Fibroblast of the aortic adventitia (primary cell): ENCODE results near the gene RELN. TPM values are rescaled to one million over a fixed set of nuclear protein-coding genes. Genes with fewer than 3 reads are reported as not detected.

Experiments
- DNase-seq: peaks from one replicate; pipeline ENCODE4 v3.0.0-alpha.2; 2010; ENCODE audit warnings: low read depth
- H3K4me3 ChIP-seq: 2 replicates; pipeline ENCODE4 v1.5.1; 2011; ENCODE audit warnings: low read depth, mild to moderate bottlenecking, control low read depth, low read length, moderate library complexity
- total RNA-seq: library from RNA; depleted of rRNA; stranded (reverse); fragments of >200 nt; gene quantifications from 2 replicates; pipeline ENCODE4 v1.2.3, GENCODE V29; 2012; ENCODE audit warnings: low replicate concordance
- TF ChIP-seq, protein P1 (sequence below): IDR thresholded peaks from 2 replicates; pipeline ENCODE4 v1.5.1; 2011; ENCODE audit warnings: mild to moderate bottlenecking, low read length, control low read depth, inconsistent platforms; ENCODE audit not compliant: insufficient read depth

Gene RELN
- total RNA-seq, 1 donor: 88.7 TPM

DNA sequence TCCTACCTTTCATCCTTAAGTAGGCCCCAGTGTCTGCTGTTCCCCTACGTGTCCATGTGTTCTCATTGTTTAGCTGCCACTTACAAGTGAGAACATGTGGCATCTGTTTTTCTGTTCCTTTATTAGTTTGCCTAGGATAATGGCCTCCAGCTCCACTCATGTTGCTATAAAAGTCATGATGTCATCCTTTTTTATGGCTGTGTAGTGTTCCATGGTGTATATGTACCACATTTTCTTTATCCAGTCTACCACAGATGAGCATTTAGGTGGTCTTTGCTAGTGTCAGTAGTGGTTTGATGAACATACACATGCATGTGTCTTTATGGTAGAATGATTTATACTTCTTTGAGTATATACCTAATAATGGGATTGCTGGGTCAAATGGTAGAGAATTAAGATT lies 397.3 kb downstream of the RELN start:
- DNase-seq: no peak
- TF ChIP-seq, protein P1, sequence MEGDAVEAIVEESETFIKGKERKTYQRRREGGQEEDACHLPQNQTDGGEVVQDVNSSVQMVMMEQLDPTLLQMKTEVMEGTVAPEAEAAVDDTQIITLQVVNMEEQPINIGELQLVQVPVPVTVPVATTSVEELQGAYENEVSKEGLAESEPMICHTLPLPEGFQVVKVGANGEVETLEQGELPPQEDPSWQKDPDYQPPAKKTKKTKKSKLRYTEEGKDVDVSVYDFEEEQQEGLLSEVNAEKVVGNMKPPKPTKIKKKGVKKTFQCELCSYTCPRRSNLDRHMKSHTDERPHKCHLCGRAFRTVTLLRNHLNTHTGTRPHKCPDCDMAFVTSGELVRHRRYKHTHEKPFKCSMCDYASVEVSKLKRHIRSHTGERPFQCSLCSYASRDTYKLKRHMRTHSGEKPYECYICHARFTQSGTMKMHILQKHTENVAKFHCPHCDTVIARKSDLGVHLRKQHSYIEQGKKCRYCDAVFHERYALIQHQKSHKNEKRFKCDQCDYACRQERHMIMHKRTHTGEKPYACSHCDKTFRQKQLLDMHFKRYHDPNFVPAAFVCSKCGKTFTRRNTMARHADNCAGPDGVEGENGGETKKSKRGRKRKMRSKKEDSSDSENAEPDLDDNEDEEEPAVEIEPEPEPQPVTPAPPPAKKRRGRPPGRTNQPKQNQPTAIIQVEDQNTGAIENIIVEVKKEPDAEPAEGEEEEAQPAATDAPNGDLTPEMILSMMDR: no peak
- no peak overlapping the region for H3K4me3 ChIP-seq

DNA sequence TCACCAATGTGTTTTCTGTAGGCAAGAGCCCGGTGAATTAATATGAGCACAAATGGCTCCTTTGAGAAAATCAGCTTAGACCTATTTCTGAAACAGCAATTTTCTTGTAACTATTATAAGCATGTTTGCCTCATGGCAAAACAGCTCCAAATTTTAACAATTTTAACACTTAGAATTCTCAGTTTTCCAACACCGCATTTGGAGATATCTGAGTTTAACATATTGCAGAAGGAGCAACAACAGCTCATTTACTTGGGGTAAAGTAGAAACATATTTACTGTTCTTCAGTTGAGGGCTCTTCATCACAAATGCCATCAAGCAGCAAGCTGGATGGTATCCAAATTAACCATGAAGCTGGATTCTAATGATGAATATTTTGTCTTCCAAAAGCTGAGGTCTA lies 409.4 kb downstream of the RELN start:
- TF ChIP-seq, protein P1: no peak
- no peak overlapping the region for H3K4me3 ChIP-seq
- no peak for DNase-seq

DNA sequence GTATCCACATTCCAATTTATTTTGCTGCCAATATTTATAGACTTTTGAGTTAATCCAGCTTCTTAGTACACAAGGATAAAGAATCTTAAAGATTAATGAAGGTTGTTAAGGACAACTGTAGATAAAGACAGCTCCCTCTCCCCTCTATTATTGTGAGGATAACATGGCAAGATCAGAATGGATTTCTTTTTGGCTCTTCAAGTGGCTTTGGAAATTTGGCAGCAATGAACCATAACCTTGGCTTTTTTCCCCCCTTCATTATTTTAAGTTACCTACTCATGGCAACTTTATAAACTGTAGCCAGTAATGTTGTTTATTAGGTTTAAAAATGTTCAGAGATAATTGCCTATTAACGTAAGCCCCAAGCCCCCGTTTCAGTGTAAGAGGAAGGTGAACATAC lies 412.4 kb downstream of the RELN start:
- H3K4me3 ChIP-seq: no peak overlapping the region
- TF ChIP-seq, protein P1: no peak
- peak; percentile 9 for DNase-seq

DNA sequence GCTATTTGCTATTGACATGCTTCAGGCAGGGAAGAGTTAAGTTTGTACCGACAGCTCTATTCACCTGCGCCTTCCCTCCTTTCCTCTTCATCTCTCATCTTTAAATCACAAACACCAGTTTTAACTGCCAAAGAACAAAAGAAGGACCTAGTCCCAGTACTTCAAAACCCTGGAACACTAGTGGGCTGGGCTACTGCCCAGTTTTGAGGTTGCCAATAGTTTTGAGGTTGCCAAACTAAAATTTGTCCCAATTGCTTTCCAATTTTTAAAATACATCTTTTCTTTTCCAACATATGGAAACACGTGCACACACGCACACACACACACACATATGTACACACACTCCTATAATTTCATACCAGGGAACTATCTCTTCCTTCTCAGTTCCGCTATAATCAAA lies 412.8 kb downstream of the RELN start:
- DNase-seq: peak; percentile 16
- TF ChIP-seq, protein P1: no peak
- H3K4me3 ChIP-seq: no peak overlapping the region

DNA sequence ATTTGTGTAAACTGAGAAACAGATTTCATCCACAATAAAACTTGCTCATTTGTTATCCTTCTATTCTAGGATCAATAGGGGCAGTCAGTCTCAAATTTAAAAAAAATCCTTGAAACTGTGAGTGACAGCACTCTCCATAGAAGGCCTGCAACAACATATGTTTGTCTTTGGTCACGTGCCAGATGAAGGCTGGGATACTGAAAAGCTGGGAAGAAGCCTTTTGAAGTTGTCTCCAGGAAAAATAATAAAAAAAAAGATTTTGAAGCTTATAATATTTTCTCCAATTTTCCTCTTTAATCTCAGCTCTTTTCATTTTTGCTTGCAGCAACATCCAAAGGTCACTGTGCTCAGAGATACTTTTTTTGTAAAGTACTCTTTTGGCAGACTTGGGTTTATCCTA lies 414.9 kb downstream of the RELN start:
- no peak overlapping the region for H3K4me3 ChIP-seq
- DNase-seq: no peak
- TF ChIP-seq, protein P1: no peak

DNA sequence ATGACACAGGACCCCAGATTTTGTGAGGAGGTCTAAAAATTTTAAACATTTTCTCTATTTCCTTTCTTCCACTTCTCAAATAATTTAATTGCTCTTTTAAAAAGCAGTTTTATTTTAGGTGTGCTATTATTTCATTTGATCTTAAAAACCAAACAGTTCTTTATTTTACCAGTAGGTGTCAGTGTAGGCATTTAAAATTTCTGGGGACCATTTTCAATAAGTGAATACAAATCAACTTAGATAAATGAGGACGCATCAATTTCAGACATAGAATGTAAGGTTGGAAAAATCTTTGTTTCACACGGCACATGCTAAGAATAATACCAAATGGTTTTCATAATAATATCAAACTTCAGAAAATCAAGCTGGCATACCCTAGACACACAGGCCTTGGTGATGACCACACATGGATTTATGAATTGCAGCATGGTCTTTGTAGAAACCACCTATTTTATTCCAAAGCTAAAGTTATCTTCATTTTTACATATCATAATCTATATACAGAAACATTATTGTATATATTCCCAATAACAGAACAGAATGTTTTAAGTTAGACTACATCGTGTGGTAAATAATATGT lies 415.9 kb downstream of the RELN start:
- DNase-seq: peak; percentile 71
- no peak overlapping the region for H3K4me3 ChIP-seq
- TF ChIP-seq, protein P1: peak; percentile 48

DNA sequence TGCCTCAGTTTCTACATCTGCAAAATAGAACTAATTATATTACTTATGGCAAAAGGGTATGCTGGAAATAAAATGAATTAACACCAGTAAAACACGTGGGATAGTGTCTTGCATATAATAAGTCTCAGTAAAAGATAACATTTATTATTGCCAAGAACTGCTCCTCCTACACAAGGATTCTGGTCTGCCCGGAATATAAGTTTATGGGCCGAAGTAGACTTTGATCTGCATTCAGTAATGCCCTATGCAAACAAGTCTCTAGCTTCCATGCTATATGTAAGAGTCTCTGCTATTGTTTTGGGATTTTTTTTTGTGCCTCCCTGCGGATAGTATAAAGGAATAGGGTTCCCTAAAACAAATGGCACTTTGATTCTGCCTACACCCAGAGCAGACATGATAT lies 417.9 kb downstream of the RELN start:
- H3K4me3 ChIP-seq: no peak overlapping the region
- no peak for DNase-seq
- TF ChIP-seq, protein P1: no peak
